SH-SY5Y (cell line): ENCODE data around the gene ESR1.

ENCODE experiments used
- GATA2 ChIP-seq: IDR thresholded peaks from 2 replicates; pipeline ENCODE4 v1.6.1; 2011; ENCODE audit warnings: mild to moderate bottlenecking, low read depth, low read length
- GATA3 ChIP-seq: IDR thresholded peaks from 2 replicates; pipeline ENCODE4 v1.6.1; 2011; ENCODE audit warnings: low read depth, mild to moderate bottlenecking, low read length, moderate library complexity

DNA sequence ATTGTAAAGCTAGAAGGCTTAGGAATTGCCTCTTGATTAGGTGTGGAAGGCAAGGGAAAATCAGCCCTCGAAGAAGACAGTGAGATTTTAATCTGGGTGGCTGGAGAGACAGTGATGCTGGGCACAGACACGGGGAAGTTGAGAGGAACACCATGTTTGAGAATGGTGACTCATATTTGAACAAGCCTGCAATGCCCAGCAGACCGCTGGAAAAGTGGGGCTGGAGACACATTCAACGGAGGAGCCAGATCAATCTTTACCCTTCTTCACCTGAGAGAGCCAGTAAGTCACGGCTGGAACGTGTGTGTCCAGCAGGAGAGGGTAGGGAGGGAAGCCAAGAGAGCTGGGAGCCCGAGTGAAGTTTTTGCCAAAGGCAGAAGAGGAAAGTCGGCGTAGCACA is 3.7 kb upstream of the ESR1 start:
- TF ChIP-seq GATA2 (no peak), GATA3 (no peak)
